ENCODE data around the gene TCERG1L. TPM values are rescaled to one million over a fixed set of nuclear protein-coding genes. Genes with fewer than 3 reads are reported as not detected.

TCERG1L gene
- total RNA-seq, 4 donors from 2014 or later, result not detected

DNA sequence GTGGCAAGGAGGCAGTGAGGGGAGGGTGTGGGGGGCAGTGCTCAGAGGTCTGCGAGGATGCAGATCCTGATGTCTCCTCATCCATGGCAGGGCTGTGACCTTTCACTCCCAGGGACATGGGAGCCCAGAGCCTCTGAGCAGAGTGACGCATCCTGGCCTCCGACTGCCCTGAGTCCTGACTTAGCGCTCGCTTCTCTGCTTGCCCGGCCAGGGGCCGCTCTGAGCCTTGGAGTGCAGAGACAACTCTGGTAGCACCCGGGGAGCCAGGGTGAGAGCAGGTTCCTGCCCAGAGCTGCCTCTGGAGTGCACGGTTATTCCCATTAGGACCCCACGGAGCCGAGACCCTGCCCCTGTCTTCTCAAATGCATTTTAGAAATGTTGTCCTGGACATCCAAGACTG is 188.0 kb downstream of the TCERG1L start:
- no peaks in the 10 kb centered on the region for H3K9me3 ChIP-seq
- H3K4me1 ChIP-seq, result no peaks in the 10 kb centered on the region
- H3K36me3 ChIP-seq, result no peaks in the 10 kb centered on the region
- H3K27me3 ChIP-seq, result no peaks in the 10 kb centered on the region
- no peak overlapping the region for H3K4me3 ChIP-seq
- DNase-seq, result no peak
- TF ChIP-seq, protein P1, sequence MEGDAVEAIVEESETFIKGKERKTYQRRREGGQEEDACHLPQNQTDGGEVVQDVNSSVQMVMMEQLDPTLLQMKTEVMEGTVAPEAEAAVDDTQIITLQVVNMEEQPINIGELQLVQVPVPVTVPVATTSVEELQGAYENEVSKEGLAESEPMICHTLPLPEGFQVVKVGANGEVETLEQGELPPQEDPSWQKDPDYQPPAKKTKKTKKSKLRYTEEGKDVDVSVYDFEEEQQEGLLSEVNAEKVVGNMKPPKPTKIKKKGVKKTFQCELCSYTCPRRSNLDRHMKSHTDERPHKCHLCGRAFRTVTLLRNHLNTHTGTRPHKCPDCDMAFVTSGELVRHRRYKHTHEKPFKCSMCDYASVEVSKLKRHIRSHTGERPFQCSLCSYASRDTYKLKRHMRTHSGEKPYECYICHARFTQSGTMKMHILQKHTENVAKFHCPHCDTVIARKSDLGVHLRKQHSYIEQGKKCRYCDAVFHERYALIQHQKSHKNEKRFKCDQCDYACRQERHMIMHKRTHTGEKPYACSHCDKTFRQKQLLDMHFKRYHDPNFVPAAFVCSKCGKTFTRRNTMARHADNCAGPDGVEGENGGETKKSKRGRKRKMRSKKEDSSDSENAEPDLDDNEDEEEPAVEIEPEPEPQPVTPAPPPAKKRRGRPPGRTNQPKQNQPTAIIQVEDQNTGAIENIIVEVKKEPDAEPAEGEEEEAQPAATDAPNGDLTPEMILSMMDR (IDR thresholded peaks at IDR 0.05), result no peak
- TF ChIP-seq POLR2A (IDR thresholded peaks at IDR 0.05), result no peak
- H3K27ac ChIP-seq, result no peak overlapping the region

DNA sequence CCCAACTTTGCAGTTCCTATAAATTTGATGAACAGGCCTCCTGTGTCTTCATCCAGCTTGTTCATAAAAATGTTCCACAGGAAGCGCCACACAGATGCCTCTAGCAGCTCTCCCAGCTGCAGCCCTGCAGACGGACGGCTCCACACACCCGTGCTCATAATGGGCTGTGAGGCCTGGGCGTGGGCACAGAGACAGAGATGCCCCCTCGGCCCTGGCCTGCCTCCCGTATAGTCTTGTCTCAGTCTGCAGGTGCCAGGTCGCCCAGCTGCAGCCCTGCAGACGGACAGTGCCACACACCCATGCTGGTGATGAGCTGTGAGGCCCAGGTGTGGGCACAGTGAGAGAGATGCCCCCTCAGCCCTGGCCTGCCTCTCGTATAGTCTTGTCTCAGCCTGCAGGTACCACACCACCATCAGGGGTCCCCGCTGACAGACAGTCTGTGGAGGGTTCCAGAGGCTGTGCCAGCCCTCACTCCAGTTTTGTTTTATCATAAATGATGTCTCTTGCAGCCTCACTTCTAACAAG is 189.9 kb downstream of the TCERG1L start:
- no peak for TF ChIP-seq POLR2A (IDR thresholded peaks at IDR 0.05)
- TF ChIP-seq, protein P1 (IDR thresholded peaks at IDR 0.05), result no peak
- no peaks in the 10 kb centered on the region for H3K27me3 ChIP-seq
- H3K27ac ChIP-seq, result no peak overlapping the region
- H3K4me1 ChIP-seq, result no peaks in the 10 kb centered on the region
- H3K4me3 ChIP-seq, result no peak overlapping the region
- H3K36me3 ChIP-seq, result no peaks in the 10 kb centered on the region
- no peak for DNase-seq
- H3K9me3 ChIP-seq, result peaks cover 0 to 3% (median 0%) of the 10 kb centered on the region in 4 donors

DNA sequence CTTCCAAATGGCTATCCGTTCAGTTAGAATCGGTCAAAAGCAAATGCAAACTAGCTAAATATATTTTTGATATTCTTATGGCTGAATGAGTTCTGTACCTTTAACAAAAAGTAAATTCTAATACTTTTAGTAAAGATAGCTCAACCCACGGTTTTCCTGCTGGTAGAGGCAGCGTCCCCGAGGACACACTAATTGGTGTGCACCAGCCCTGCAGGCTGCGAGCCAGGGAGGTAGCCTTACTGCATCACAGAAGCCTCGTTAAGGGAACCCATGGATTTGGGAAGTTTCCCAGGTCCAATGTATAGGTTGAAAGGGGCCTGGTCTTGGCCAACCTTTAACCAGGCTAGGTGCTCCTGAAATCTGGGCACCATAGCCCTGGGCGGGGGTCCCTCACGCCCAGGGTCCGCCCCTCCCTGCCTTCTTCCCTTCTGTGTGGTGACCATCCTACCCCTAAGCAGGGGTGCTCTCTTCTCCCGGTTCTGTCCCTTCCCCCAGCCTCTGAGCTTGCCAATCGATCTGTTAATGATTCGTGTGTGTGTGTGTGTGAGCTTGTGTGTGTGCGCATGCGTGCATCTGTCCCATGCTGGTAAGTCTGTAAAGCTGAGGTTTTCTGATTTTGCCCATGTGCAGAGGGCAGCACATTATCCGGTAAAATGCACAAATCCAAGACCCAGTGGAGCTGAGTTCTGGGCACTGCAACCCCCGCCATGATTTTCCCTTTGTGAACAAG is 191.7 kb downstream of the TCERG1L start:
- Histone ChIP-seq H3K4me3 (no peak overlapping the region), H3K4me1 (no peaks in the 10 kb centered on the region), H3K36me3 (no peaks in the 10 kb centered on the region), H3K27me3 (no peaks in the 10 kb centered on the region), H3K27ac (no peak overlapping the region), H3K9me3 (peaks cover 0 to 3% (median 0%) of the 10 kb centered on the region in 4 donors)
- TF ChIP-seq, protein P1 (IDR thresholded peaks at IDR 0.05), result no peak
- TF ChIP-seq POLR2A (IDR thresholded peaks at IDR 0.05), result no peak
- DNase-seq, result no peak

DNA sequence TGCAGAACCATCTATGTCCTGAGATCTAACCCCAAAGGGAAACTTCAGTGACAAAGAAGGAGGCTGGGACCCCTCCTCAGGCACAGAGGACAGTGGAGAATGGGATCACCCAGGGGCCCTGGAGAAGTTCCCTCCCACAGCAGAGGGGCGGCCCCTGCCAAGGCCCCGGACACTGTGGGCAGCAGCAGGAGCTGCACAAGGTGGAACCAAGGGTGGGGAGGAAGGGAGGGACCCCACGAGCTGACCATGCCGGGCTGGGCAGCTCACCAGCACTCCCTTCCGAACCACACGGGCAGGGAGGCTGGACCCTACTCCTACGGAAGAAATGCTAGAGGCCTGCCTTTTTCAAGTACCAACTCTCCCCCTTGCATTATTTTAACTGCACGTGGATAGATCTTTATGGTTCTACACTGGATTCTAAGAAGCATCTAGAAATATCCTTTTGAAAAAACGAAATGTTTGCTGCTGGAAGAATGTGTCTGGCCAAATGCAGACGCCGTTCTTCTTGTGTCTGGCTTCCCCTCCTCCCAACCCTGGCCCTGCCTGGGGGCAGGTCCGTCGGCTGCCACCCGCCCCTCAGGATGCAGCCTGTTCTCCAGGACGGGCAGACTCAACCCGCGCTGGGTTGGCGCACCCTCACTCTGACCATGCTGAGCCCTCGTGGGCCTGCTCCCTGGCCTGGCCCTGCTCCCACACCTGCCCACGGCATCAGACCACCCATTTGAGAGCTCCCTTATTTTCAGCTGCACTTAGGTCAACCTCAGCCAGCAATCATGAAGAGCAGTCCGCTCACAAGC is 193.9 kb downstream of the TCERG1L start:
- no peak overlapping the region for H3K27ac ChIP-seq
- H3K4me1 ChIP-seq, result no peaks in the 10 kb centered on the region
- DNase-seq, result no peak
- TF ChIP-seq, protein P1 (IDR thresholded peaks at IDR 0.05), result no peak
- no peak for TF ChIP-seq POLR2A (IDR thresholded peaks at IDR 0.05)
- H3K27me3 ChIP-seq, result no peaks in the 10 kb centered on the region
- no peaks in the 10 kb centered on the region for H3K36me3 ChIP-seq
- peaks cover 0 to 3% (median 0%) of the 10 kb centered on the region in 4 donors for H3K9me3 ChIP-seq
- H3K4me3 ChIP-seq, result no peak overlapping the region

DNA sequence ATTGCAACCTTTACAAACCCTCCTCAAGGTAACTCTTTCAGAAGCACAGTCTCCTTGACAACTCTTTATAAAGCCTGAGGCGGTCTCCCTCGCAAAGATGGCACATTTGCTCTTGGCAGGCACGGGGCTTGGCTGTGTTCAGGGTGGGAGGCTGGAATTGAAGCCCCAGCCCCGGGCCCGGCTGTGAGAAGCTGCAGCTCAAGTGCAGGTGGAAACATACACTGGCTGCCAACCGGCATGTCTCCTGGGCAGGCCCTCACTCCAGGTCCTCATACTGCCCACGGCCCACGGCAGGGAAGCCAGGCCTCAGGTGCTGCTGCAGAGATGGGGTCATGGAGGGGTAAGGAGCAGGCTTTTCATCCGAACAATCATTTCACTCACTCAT is 194.5 kb downstream of the TCERG1L start:
- no peak overlapping the region for H3K4me3 ChIP-seq
- H3K36me3 ChIP-seq, result no peaks in the 10 kb centered on the region
- H3K9me3 ChIP-seq, result peaks cover 0 to 3% (median 0%) of the 10 kb centered on the region in 4 donors
- no peaks in the 10 kb centered on the region for H3K4me1 ChIP-seq
- H3K27me3 ChIP-seq, result no peaks in the 10 kb centered on the region
- no peak overlapping the region for H3K27ac ChIP-seq
- TF ChIP-seq, protein P1 (IDR thresholded peaks at IDR 0.05), result no peak
- no peak for TF ChIP-seq POLR2A (IDR thresholded peaks at IDR 0.05)
- DNase-seq, result no peak

Measured in Peyer's patch (tissue), 4 donors.